GM18951 (cell line): ENCODE data around the gene BIN1.
A peak's percentile ranks its signal among the peaks of the same experiment; 100 is the strongest.

Experiments used
- POLR2A ChIP-seq: IDR thresholded peaks from 4 replicates; pipeline ENCODE4 v1.6.1; 2011; ENCODE audit warnings: mild to moderate bottlenecking; ENCODE audit not compliant: insufficient read length, insufficient read depth; ENCODE audit errors: extremely low read depth
- in situ Hi-C: fragments of 300-500 bp; cut with MboI; formaldehyde crosslinking; loops from one replicate; pipeline ENCODE4 v1.12.0; 2022; ENCODE audit warnings: low sequenced_read_pairs, mixed read lengths, inconsistent platforms; ENCODE audit not compliant: unreplicated experiment

Gene BIN1

DNA sequence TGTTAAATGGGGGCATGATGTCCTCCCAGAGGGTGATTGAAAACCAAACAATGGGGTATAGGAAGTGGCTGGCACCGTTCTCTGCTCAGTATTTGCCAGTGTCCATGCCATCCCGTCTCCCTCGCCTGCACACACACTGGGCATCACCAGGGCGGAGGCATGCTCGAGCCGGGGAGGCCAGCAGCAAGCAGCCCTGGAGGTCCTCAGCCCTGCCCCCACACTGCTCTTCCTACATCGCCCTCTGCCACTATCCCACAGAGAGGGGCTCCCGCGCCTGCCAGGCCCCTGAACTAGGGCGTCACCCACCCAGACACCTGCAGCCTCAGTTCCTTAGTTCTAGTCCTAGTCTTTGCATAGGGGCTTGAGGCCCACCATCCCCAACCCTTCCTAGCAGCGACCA, 50.9 kb downstream of the BIN1 start:
- TF ChIP-seq POLR2A, result no peak
- in situ Hi-C loops, result no loop called here

DNA sequence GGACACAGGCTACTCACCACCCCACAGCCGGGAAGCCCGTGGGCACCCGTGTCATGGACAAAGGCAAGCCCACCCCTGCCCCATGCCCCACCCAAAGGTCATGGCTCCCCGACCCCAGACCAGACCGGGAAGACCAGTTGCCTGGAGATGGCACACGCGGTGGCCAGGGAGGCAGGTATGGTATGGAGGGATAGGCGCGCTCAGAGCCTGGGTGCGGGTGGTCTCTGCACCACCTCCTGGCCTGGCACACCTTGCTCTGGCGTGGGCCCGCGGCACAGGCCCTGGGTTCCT, 51.2 kb downstream of the BIN1 start:
- in situ Hi-C loops, result no loop called here

DNA sequence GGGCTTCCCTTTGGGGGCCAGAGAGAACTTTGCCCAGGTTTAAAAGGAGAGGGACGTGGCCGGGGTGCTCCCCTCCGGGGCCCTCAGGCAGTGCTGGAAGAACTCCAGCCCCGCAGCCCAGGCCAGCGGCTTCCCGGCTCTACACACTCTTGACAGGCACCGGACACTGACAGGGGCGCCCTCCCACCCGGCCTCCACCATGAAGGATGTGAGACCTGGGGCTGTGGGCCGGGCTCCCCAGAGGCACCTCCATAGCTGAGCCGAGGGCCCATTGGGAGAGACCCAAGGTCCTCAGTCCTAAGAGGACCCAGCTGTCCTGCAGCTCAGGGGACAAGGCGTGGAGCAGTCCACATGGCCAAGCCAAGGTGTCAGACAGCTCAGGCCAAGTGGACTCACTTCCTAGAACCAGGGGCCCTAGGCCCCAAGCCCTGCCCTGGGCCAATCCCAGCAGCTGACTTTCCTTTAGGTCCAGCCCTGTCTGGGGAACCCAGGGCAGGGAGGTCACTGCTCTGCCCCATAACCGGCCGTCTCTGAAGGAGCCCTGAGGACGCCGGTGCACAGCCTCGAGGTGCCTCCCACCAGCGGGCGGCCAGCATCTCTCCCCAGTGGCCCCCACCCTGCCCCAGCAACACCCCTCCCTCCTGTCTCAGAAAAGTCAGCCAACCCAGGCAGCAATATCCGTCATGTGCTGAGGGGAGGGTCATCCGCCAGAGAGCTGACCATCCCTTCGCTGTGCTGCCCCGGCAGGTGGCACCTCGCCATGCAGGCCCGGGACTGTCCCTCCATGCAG, 51.8 kb downstream of the BIN1 start:
- in situ Hi-C loops, result no loop called here
- no peak for TF ChIP-seq POLR2A

More for the DNA sequence above, 51.2 kb downstream of the BIN1 start:
- no peak for TF ChIP-seq POLR2A

DNA sequence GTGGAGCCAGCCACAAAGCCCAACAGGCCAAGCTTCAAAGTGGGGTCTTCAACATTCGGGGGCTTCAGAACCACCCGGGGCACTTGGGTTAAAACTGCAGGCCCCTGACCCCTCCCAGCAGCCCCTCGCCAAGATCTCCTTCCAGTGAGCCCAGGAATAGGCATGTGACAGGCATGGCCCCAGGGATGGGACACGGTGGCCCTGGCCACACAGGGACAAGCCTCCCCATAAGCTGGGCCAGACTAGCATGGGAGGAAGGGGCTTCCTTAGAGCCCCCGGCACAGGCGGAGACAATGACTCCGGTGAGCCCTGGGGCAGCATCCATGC, 52.4 kb downstream of the BIN1 start:
- in situ Hi-C loops, result no loop called here
- TF ChIP-seq POLR2A, result no peak

DNA sequence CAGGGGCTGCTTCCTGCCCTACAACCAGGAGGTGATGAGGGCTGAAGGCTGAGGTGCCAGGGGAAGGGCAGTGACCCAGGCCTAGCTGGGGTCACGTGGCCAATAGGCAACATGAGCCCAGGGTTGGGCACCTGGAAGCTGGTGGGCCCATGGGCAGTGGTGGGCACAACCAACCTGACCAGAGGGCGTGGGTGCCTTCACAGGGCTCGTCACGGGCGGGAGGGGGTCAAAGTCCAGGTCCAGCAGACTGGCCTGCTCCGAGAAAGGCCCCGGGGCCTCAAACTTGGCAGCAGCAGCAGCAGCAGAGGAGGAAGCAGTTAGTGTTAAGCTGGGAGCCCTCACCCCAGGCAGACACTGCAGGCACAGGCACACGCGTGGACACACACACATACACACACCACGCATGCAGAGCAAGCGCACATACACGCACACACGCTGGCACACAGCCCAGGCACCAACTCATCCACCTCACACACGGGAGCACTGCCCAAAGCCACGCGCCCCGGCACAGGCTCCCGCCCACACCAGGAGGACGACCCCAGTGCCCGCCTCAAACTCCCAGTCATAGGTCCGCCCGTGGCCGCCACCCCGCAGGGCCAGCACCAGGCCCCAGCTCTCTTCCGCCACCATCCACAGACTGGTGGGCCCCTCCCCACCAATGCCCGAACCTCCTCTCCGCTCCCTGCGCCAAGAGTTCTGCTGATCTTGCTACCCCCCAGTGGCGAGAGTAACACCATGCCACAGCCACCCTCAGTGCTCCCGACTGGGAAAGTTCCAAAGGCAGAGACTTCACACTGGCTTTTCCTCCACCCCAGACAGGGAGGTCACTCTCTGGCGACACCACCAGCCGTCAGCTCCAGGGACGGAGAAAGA, 53.0 kb downstream of the BIN1 start:
- in situ Hi-C loops, result no loop called here
- TF ChIP-seq POLR2A, result no peak

DNA sequence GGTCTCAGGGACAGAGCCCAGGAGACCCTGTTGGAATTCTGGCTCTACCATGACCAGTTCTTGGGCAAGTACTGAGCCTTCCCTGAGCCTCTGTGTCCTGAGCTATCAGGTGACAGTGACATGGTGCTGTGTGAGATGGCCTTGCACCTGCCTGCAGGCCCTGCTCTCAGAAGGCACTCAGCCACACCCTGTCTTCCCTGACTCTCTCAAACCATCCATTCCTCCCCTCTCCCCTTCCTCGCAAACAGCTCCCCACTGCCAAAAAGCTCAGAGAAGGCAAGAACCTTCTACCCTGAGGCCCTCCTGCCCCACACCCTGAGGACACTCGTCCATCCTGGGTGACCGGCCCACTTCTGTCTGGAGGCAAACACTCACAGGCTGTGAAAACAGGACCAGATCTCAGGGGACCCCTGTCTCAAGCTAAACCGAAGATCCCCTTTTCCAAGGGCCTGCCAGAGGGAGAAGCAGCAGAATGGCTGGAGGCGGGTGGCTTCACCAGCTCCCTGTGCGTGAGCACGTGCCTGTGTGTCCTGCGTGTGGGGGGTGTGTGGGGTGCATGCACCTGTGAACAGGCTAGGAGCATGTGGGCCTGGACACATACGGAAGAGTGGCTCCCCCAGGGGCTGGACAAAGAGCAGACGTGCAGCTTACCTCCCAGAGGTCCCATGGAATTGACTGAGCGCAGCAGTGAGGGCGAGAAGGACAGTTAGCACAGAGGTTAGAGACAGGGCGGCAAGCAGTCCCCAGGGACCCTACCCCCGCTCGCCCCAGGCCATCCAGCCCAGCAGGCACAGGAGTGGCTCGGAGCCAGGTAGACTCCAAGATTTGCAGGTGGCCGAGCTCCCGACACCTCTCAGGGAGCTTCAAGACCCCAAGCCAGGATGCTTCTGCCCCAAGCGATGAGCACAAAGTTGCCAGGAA, 53.9 kb downstream of the BIN1 start:
- TF ChIP-seq POLR2A, result no peak
- in situ Hi-C loops, result no loop called here

DNA sequence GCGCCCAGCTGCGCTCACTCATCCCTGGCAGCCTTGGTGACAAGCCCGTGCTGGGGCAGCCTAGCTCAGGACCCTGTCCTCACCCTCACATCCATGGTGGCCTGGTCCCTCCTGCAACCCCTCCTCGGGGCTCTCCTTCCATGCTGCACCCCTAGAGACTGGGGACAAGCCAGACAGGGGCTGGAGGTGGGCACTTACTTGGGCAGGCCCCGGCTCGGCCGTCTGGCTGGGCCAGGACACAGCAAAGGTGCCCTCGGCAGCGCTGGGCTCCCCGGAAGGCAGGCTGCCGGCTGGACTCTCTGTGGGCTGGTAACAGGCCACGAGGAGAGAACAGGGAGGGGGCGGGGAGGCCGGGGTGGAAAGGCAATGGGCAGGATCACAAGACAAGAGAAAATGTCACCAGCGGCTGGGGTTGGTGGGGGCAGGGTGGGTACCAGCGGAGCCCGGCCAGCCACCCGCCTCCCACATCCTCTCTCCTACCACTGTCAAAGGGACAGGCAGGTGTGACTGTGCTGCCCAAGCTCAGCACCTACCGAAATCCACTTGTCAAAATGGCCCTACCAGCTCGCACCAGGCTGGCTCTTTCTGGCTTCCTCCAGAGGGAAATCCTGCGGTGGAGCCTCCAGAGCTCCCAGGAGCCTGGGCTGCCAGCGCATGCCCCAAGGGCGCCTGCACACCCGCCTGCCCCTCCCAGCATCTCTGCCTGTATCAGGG, 54.7 kb downstream of the BIN1 start:
- in situ Hi-C loops, result no loop called here
- TF ChIP-seq POLR2A, result no peak

DNA sequence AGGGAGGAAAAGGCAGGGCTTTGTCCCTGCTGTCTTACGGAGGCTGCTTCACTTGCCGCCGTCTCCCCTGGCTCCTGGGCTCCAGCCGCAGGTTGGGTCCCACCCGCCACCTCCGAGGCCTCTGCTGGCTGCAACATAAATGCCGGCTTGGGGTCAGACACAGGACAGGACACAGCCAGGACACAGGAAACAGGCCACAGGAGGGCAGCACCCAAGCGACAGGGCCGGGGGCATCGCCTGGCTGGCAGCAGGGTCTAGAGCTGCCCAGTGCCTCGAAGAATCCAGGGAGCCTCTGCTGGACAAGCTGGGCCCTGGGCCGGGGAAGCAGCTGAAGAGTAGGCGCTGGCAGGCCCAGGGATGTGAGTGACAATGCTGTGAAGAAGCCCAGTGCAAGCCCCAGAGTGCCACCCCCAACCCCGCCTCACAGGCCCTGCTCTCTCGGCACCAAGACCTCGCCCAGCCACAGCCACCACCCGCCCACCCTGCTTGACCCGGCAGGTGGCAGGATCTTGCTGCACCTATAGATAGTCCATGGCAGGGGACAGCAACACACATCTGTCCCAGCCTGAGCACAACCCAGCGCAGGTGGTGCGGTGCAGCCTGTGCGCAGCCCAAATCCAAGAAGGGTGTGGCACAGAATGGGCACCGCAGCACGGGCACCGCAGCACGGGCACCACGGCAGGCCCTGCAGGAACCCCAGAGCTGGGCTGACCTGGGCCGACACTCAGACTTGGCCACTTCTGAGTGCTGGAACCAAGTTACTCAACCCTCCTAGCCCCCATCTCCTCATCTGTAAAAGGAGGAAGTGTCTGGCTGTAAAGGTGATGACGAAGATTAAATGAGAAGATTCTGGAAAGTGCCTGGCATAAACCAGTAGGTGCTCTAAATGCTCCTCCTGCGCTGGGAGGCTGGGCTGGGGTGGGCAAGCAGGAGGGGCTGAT, 55.6 kb downstream of the BIN1 start:
- in situ Hi-C loops, result no loop called here
- TF ChIP-seq POLR2A, result no peak

DNA sequence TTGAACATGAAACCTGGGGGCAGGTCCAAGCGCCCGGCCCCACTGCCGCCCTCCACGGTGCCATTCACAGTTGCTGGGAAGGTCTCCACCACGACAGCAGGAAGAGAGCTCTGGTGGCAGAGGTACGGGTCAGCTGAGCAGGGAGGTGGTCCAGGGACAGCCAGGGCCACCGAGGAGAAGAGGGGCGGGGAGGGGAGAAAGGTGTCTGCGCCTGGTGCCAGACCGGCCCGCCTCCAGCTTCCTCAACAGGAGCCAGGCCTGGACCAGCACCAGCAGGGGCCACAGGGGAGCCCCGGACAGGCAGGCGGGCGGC, 56.2 kb downstream of the BIN1 start:
- in situ Hi-C loops, result no loop called here
- no peak for TF ChIP-seq POLR2A

DNA sequence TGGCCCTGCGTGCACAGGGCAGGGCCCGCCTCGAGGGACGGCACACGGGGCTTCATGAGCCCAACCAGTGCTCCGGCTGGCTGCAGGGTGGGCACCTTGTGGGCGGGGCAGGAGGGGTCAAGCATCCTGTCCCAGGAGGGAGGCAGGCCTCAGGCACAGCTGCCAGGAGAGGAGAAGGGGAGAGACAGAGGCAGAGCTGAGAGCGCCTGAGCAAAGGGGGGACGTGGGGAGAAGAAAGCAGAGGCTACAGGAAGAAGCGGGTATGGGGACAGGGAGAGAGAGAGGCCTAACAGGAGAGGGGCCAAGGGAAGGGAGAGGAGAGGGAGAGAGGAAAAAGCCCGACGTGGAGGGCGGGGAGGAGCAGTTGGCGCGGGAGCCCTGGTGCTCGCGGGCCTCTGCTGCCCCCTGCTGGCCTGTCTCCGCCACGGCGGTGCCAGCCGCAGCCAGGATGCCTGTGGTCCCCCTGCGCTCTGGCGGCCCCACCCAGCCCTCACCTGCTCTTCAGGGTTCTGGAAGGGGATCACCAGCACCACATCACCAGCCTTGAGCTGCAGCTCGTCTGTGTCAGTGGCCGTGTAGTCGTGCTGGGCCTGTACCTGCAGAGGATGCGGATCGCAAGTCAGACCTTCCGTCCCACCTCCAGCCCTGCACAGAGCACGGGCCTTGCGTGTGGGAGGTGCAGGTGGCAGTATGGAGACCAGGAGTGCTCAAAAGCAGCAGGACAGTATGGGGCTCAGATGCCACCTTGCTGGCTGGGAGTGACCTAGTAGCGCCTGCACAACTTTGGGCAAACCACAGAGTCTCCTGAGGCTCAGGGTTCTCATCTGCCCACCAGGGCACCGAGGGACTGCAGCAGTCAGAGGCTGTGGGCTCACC, 56.8 kb downstream of the BIN1 start:
- in situ Hi-C loops, result no loop called here
- TF ChIP-seq POLR2A, result peak; percentile 19
